Loucy (cell line): Measurements from ENCODE around the gene SCAF1.

Experiments used
- H2AFZ ChIP-seq: fragments of 200-600 bp; sonication (generic); 2 replicates; pipeline ENCODE4 v1.6.0; 2016; ENCODE audit warnings: antibody characterized with exemption, mild to moderate bottlenecking, low read length, moderate library complexity
- H3F3A ChIP-seq: fragments of 200-600 bp; 2 replicates; pipeline ENCODE4 v1.6.0; 2016; ENCODE audit warnings: antibody characterized with exemption, low read depth, mild to moderate bottlenecking
- H3K27me3 ChIP-seq: fragments of 200-600 bp; sonication (generic); 2 replicates; pipeline ENCODE4 v1.6.1; 2014; ENCODE audit warnings: low read length, mild to moderate bottlenecking; ENCODE audit not compliant: insufficient read depth, poor library complexity, severe bottlenecking
- H3K36me3 ChIP-seq: fragments of 200-600 bp; sonication (generic); 2 replicates; pipeline ENCODE4 v1.6.1; 2016; ENCODE audit warnings: low read length; ENCODE audit not compliant: insufficient read depth
- H3K4me1 ChIP-seq: fragments of 200-600 bp; sonication (generic); 2 replicates; pipeline ENCODE4 v1.5.1; 2014; ENCODE audit warnings: low read length, mild to moderate bottlenecking; ENCODE audit not compliant: insufficient read depth, poor library complexity, severe bottlenecking
- H3K4me2 ChIP-seq: fragments of 200-600 bp; sonication (generic); 2 replicates; pipeline ENCODE4 v1.6.0; 2014; ENCODE audit warnings: antibody characterized with exemption, low read length, low read depth, mild to moderate bottlenecking; ENCODE audit not compliant: poor library complexity, severe bottlenecking
- H3K4me3 ChIP-seq: fragments of 200-600 bp; sonication (generic); 2 replicates; pipeline ENCODE4 v1.5.1; 2014; ENCODE audit warnings: low read length, mild to moderate bottlenecking, mixed read lengths; ENCODE audit not compliant: poor library complexity, severe bottlenecking
- H3K79me2 ChIP-seq: fragments of 200-600 bp; sonication (generic); 2 replicates; pipeline ENCODE4 v1.6.1; 2014; ENCODE audit warnings: low read length; ENCODE audit not compliant: insufficient read depth
- H3K9ac ChIP-seq: fragments of 200-600 bp; sonication (generic); 2 replicates; pipeline ENCODE4 v1.6.0; 2014; ENCODE audit warnings: mild to moderate bottlenecking, low read depth, low read length, moderate library complexity; ENCODE audit not compliant: poor library complexity, severe bottlenecking
- H3K9me2 ChIP-seq: fragments of 200-600 bp; sonication (generic); replicated peaks from 2 replicates; pipeline ENCODE4 v1.6.1; 2016; ENCODE audit warnings: low read depth, low read length, mixed read lengths
- H3K9me3 ChIP-seq: fragments of 200-600 bp; sonication (generic); 2 replicates; pipeline ENCODE4 v1.6.1; 2014; ENCODE audit warnings: mild to moderate bottlenecking, antibody characterized with exemption, low read length, low read depth; ENCODE audit not compliant: insufficient read depth
- H4K20me1 ChIP-seq: fragments of 200-600 bp; sonication (generic); 2 replicates; pipeline ENCODE4 v1.6.0; 2014; ENCODE audit warnings: antibody characterized with exemption, low read length, mild to moderate bottlenecking; ENCODE audit not compliant: insufficient read depth, poor library complexity, severe bottlenecking
- CTCF ChIP-seq: fragments of 200-600 bp; sonication (generic); conservative IDR thresholded peaks from 2 replicates; pipeline ENCODE4 v1.5.1; 2014; ENCODE audit warnings: mild to moderate bottlenecking, antibody characterized with exemption, low read length
- EZH2phosphoT487 ChIP-seq: fragments of 200-600 bp; IDR thresholded peaks from 2 replicates; pipeline ENCODE4 v1.6.1; 2018; ENCODE audit warnings: antibody characterized with exemption, mild to moderate bottlenecking, moderate library complexity, borderline replicate concordance

Gene SCAF1

GRCh38 chr19:49652551-49653465 lies 10.8 kb downstream of the SCAF1 start:
- H3F3A ChIP-seq, result no peaks in the 10 kb centered on the region
- H3K4me1 ChIP-seq, result no peaks in the 10 kb centered on the region
- H3K79me2 ChIP-seq, result no peaks in the 10 kb centered on the region
- TF ChIP-seq EZH2phosphoT487 (no peak), CTCF (no peak)
- H3K36me3 ChIP-seq, result peaks cover 44% of the 10 kb centered on the region; the same call in 1 of the 2 replicates
- no peak overlapping the region for H3K9ac ChIP-seq
- H3K9me2 ChIP-seq, result no peaks in the 10 kb centered on the region
- H3K27me3 ChIP-seq, result no peaks in the 10 kb centered on the region
- no peak overlapping the region for H2AFZ ChIP-seq
- no peaks in the 10 kb centered on the region for H3K9me3 ChIP-seq
- no peaks in the 10 kb centered on the region for H4K20me1 ChIP-seq
- no peak overlapping the region for H3K4me3 ChIP-seq
- H3K4me2 ChIP-seq, result no peak overlapping the region

GRCh38 chr19:49653466-49653806 lies 11.4 kb downstream of the SCAF1 start:
- no peaks in the 10 kb centered on the region for H3K9me3 ChIP-seq
- no peak overlapping the region for H3K9ac ChIP-seq
- H3K4me3 ChIP-seq, result no peak overlapping the region
- H3K9me2 ChIP-seq, result no peaks in the 10 kb centered on the region
- TF ChIP-seq CTCF (no peak), EZH2phosphoT487 (no peak)
- H3K27me3 ChIP-seq, result no peaks in the 10 kb centered on the region
- H3K79me2 ChIP-seq, result no peaks in the 10 kb centered on the region
- H4K20me1 ChIP-seq, result no peaks in the 10 kb centered on the region
- peaks cover 44% of the 10 kb centered on the region; the same call in 1 of the 2 replicates for H3K36me3 ChIP-seq
- no peak overlapping the region for H3K4me2 ChIP-seq
- H2AFZ ChIP-seq, result no peak overlapping the region
- no peaks in the 10 kb centered on the region for H3F3A ChIP-seq
- no peaks in the 10 kb centered on the region for H3K4me1 ChIP-seq

GRCh38 chr19:49654581-49654980 lies 12.6 kb downstream of the SCAF1 start:
- Histone ChIP-seq H4K20me1 (no peaks in the 10 kb centered on the region), H3K4me3 (no peak overlapping the region), H3K79me2 (no peaks in the 10 kb centered on the region), H3K9me2 (no peaks in the 10 kb centered on the region), H3K9me3 (no peaks in the 10 kb centered on the region), H3K36me3 (peaks cover 51% of the 10 kb centered on the region; the same call in 1 of the 2 replicates), H3F3A (no peaks in the 10 kb centered on the region), H3K9ac (no peak overlapping the region), H2AFZ (no peak overlapping the region), H3K4me2 (no peak overlapping the region), H3K27me3 (no peaks in the 10 kb centered on the region), H3K4me1 (no peaks in the 10 kb centered on the region)
- no peak for TF ChIP-seq CTCF
- TF ChIP-seq EZH2phosphoT487, result no peak
